Adipose tissue (tissue), 3 donors: ENCODE results near the gene SPATA21. TPM values are rescaled to one million over a fixed set of nuclear protein-coding genes. Genes with fewer than 3 reads are reported as not detected.
"Not testable (repeated sequence)": the region's sequence is repeated elsewhere in the genome, so short reads cannot be mapped to it uniquely, and the experiment has no call there.

Source experiments
- H3K27ac ChIP-seq: one replicate; pipeline ENCODE4 v1.5.1; 2013; ENCODE audit warnings: low read depth, low read length
- WGBS, 3 donors: extraction: QIAGEN DNeasy Blood & Tissue Kit; methylation state at CpG; one replicate each; pipeline ENCODE4 v1.1.7; 2013; 5-methylcytosine and 5-hydroxymethylcytosine counted together
- polyA plus RNA-seq, 3 donors: library from polyadenylated mRNA; stranded (reverse); fragments of 200-250 nt; gene quantifications; one replicate each; pipeline ENCODE4 v1.2.3, GENCODE V29; 2013
- donor health status: healthy with polysubstance abuse.
- donor health status: Bipolar disorder and iron deficiency.
- donor health status: healthy.

The SPATA21 gene
- polyA plus RNA-seq = under 1 TPM; 0.11 to 0.36 (median 0.13) TPM

- WGBS, 3 donors = 67 to 78% (median 74%) methylated on average over 3 of the region's 3 CpGs
Measured at GRCh38 chr1:16436946-16437474, at the start of gene SPATA21. SPATA21 (minus strand) TSS chr1:16437424; CDS start chr1:16431371, 6,053 bp downstream.

GRCh38 chr1:16487011-16487410, 49.8 kb upstream of the SPATA21 start:
- not testable (repeated sequence) for H3K27ac ChIP-seq

More at GRCh38 chr1:16436946-16437474, at the start of gene SPATA21:
- no peak within 1 kb of the TSS for H3K27ac ChIP-seq

GRCh38 chr1:16486316-16486715, 49.1 kb upstream of the SPATA21 start:
- H3K27ac ChIP-seq = not testable (repeated sequence)
- 86 to 87% (median 86%) methylated on average over 8 of the region's 8 CpGs for WGBS, 3 donors

GRCh38 chr1:16484931-16485330, 47.7 kb upstream of the SPATA21 start:
- no peak overlapping the region for H3K27ac ChIP-seq
- 90 to 94% (median 92%) methylated on average over 6 of the region's 6 CpGs for WGBS, 3 donors

GRCh38 chr1:16484501-16484835, 47.2 kb upstream of the SPATA21 start:
- whole genome bisulfite sequencing, 3 donors = 97% methylated on average over 8 of the region's 8 CpGs; no CpG with 5 or more reads in 1 of the 3 donors
- no peak overlapping the region for H3K27ac ChIP-seq

GRCh38 chr1:16483639-16484500, 46.6 kb upstream of the SPATA21 start:
- H3K27ac ChIP-seq = not testable (repeated sequence)
- 86 to 95% (median 88%) methylated on average over 21 to 45 of the region's 45 CpGs for WGBS, 3 donors

GRCh38 chr1:16483146-16483545, 45.9 kb upstream of the SPATA21 start:
- WGBS, 3 donors = 97 to 98% (median 98%) methylated on average over 25 to 26 of the region's 26 CpGs

GRCh38 chr1:16478091-16478490, 40.9 kb upstream of the SPATA21 start:
- no peak overlapping the region for H3K27ac ChIP-seq
- 92 to 96% (median 95%) methylated on average over 11 to 12 of the region's 12 CpGs for WGBS, 3 donors

More at GRCh38 chr1:16483146-16483545, 45.9 kb upstream of the SPATA21 start:
- H3K27ac ChIP-seq = not testable (repeated sequence)

GRCh38 chr1:16475771-16476770, 38.8 kb upstream of the SPATA21 start:
- 90 to 98% (median 95%) methylated on average over 23 to 25 of the region's 29 CpGs for WGBS, 3 donors
- not testable (repeated sequence) for H3K27ac ChIP-seq

GRCh38 chr1:16474891-16475290, 37.7 kb upstream of the SPATA21 start:
- 96 to 100% (median 98%) methylated on average over 2 of the region's 2 CpGs for WGBS, 3 donors
- not testable (repeated sequence) for H3K27ac ChIP-seq

GRCh38 chr1:16474166-16474800, 37.1 kb upstream of the SPATA21 start:
- H3K27ac ChIP-seq = no peak overlapping the region
- 94 to 95% (median 95%) methylated on average over 24 to 28 of the region's 28 CpGs for WGBS, 3 donors

- WGBS, 3 donors = 66 to 93% (median 78%) methylated on average over 3 of the region's 3 CpGs
- no peak overlapping the region for H3K27ac ChIP-seq
Measured at GRCh38 chr1:16468558-16468957, 31.3 kb upstream of the SPATA21 start.

- H3K27ac ChIP-seq = no peak overlapping the region
- WGBS, 3 donors = 92 to 95% (median 94%) methylated on average over 21 of the region's 21 CpGs
Measured at GRCh38 chr1:16464917-16465625, 27.8 kb upstream of the SPATA21 start.

- 93 to 96% (median 93%) methylated on average over 7 of the region's 7 CpGs for WGBS, 3 donors
- H3K27ac ChIP-seq = no peak overlapping the region
Measured at GRCh38 chr1:16462773-16463330, 25.6 kb upstream of the SPATA21 start.

GRCh38 chr1:16461681-16462080, 24.5 kb upstream of the SPATA21 start:
- WGBS, 3 donors = 90 to 100% (median 95%) methylated on average over 3 of the region's 3 CpGs
- no peak overlapping the region for H3K27ac ChIP-seq

- H3K27ac ChIP-seq = no peak overlapping the region
- 81 to 91% (median 89%) methylated on average over 6 of the region's 6 CpGs for WGBS, 3 donors
Measured at GRCh38 chr1:16459352-16459925, 22.2 kb upstream of the SPATA21 start.

GRCh38 chr1:16458831-16459230, 21.6 kb upstream of the SPATA21 start:
- H3K27ac ChIP-seq = no peak overlapping the region
- WGBS, 3 donors = 74 to 86% (median 75%) methylated on average over 6 of the region's 6 CpGs
